8988T (cell line): Measurements from ENCODE around the gene SDHAF4.
"Not testable (repeated sequence)": the region's sequence is repeated elsewhere in the genome, so short reads cannot be mapped to it uniquely, and the experiment has no call there.

Experiments
- DNase-seq: peaks from one replicate; pipeline ENCODE4 v3.0.0; 2011

Gene SDHAF4

DNA sequence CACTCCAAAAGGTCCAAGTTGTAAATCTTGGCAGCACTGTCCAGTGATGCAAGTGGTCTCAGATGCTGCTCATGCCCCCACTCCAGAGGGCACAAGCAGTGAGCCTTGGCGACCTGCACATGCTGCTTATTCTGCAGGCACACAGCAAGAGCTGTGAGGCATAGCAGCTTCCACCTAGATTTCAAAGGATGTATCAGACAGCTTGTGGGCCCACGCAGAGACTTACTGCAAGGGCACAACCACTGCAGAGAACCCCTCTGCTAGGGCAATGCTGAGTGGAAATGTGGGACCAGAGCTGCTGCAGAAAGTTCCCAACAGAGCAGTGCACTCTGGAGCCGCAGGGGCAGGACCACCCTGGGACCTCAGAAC is 26.4 kb downstream of the SDHAF4 start:
- no peak for DNase-seq

DNA sequence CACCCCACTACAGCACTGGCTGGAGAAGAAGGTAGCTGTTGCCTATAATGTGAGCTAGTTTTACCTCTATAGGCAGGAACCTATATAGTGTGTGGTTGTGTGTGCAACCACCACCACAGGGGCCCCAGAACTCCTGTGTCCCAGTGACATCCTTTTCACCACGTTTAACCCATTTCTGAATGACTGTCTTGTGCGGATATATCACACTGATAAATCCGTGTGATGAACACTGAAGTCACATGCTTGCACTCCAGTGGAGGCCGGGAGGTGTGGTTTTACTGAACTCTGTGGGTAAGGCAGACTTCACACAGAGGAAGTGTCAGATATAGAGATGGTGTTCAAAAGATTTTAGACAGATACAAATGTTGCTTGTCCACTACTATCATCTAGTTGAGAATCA is 32.5 kb downstream of the SDHAF4 start:
- DNase-seq, result no peak

DNA sequence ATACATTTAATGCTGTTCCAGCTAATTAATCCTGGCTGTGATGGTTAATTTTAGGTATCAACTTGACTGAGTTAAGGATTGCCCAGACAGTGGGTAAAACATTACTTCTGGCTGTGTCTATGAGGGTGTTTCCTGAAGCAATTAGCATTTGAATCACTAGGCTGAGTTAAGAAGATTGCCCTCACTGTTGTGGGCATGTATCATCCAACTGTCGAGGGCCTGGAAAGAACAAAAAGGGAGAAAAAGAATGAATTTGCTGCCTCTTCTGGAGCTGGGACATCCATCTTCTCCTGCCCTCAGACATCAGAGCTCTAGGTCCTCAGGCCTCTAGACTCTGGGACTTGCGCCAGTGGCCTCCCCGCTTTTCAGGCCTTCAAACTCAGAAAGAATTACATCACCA is 34.3 kb downstream of the SDHAF4 start:
- DNase-seq, result no peak

DNA sequence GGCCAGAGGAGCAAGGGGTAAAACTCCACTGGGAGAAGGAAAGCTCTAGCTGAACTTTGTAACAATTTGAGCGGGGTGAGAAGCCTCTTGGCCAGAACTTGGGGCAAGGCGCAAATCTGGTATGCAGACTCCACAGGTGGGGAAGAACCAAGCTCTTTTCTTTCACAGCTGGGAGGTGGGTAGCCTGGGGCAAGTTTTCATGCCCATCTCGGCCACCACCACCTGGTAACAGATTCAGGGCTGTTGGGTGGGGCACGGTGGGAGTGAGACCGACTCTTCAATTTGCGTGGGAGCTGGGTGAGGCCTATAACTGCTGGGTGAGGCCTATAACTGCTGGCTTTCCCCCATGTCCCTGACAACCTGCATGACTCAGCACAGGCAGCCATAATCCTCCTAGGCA is 37.5 kb downstream of the SDHAF4 start:
- no peak for DNase-seq

DNA sequence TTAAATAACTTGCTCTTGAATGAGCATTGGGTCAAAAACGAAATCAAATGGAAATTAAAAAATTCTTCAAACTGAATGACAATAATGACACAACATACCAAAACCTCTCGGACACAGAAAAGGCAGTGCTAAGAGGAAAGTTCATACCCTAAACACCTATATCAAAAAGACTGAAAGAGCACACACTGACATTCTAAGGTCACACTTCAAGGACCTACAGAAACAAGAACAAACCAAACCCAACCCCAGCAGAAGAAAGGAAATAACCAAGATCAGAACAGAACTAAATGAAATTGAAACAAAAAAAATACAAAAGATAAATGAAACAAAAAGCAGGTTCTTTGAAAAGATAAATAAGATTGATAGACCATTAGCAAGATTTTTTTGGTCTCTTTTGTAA is 40.6 kb downstream of the SDHAF4 start:
- not testable (repeated sequence) for DNase-seq

DNA sequence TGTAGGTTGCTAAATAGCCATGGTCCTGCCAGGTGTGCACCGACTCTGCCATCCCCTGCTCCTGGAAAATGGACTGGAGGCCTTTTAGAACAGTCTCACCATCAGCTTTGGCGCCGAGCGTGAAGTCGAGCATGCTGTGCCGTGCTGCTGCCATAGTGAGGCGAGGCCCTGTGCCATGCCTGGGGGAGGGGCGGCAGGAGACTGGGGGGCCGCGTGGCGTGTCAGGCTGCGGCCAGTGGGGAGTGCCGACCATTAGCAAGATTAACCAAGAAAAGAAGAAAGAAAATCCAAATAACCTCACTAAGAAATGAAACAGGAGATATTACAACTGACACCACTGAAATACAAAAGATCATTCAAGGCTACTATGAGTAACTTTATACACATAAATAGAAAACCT is 42.5 kb downstream of the SDHAF4 start:
- DNase-seq, result not testable (repeated sequence)

DNA sequence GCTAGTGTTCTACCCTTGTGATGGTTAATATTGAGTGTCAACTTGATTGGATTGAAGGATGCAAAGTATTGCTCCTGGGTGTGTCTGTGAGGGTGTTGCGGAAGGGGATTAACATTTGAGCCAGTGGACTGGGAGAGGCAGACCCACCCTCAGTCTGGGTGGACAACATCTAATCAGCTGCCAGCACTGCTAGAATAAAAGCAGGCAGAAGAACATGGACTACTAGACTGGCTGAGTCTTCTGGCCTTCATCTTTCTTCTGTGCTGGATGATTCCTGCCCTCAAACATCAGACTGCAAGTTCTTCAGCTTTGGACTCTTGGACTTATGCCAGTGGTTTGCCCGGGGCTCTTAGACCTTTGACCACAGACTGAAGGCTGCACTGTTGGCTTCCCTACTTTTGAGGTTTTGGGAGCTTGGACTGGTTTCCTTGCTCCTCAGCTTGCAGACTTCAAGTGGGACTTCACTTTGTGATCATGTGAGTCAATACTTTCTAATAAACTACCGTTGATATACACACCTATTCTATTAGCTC is 50.1 kb downstream of the SDHAF4 start:
- DNase-seq, result no peak

DNA sequence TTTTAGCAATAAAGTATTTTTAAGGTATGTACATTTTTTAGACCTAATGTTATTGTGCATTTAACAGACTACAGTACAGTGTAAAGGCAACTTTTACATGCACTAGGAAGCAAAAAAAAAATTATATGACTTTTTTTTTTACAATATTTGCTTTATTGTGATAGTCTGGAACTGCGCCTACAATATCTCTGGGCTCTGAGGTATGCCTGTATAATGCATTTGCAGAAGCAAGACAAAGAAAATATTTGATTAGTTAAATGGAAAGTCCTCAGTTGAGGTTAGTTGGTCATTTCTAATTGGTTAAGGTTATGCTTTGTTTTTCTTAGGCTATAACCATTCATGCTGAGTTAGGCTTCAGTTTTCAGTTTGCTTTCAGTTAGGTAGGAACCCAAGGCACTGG is 54.0 kb downstream of the SDHAF4 start:
- DNase-seq, result no peak

DNA sequence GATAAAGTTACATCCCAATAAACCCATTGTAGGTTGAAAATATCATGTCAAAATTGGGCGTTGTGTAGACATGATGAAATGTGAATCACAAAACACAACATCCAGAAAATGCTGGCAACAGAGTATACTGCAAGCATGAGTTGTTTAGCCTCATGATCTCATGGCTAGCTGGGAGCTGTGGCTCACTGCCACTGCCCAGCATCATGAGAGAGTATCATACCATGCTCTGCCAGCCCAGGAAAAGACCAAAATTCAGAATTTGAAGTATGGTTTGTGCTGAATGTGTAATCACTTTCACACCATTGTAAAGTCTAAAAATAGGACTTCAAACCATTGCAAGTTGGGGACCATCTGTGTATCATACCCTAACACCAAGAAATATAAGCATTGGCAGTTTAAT is 55.7 kb downstream of the SDHAF4 start:
- no peak for DNase-seq

DNA sequence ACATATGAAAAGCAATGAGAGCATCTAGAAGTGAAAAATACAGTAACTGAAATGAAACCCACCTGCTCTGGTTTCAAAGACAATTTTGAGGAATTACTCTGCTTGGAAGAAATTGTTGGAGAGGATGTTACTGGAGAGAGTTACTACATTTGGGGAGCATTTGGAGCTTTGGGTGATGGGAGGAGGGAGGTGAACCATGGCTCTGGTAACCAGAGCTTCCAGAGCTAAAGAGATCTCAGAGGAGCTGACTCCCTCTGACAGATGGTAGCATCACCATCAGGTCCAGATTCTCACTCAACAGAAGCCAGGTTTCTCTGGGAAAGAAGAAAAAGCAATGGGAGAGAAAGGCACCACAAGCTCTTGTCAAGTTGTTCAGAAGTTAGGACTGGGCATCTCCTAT is 58.7 kb downstream of the SDHAF4 start:
- no peak for DNase-seq

DNA sequence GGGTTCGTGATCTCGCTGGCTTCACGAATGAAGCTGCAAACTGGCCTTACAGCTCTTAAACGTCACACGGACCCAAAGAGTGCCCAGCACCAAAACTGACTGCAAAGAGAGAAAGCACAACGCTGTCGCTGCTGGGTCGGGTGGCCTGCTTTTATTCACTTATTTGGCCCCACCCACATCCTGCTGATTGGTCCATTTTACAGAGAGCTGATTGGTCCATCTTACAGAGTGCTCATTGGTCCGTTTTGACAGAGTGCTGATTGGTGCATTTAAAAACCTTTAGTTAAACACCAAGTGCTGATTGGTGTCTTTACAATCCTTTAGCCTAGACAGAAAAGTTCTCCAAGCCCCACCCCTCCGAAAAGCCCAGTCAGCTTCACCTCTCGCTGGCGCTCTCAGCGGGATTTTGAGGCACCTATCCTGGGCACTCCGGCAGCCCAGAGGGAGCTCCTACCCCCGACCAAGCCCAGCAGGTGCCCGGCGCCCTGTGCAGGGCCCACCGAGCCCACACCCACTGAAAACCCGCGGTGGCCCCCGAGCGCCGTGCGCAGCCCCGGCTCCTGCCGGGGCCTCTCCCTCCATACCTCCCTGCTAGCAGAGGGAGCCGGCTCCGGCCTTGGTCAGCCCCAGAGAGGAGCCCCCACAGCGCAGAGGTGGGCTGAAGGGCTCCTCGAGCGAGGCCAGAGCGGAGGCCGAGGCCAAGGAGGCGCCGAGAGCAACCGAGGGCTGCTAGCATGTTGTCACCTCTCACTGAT is 60.9 kb downstream of the SDHAF4 start:
- no peak for DNase-seq

DNA sequence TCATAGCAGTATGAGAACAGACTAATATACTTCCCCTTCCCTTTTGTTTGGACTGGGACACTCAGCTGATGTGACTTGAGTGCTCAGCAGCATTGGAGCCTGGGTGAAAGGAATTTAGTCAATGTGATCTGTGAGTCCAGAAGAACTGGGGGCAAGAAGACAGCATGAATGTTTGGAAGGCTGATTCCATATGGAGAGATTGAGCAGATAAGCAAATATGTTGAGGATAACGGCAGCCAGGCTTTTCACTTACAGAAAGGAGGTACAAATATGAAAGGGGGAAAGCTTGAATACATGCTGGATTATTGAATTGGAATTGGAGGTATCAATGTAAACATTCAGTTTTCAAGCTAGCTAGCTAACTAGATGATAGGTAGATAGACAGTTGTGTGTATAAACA is 63.2 kb downstream of the SDHAF4 start:
- DNase-seq, result no peak

DNA sequence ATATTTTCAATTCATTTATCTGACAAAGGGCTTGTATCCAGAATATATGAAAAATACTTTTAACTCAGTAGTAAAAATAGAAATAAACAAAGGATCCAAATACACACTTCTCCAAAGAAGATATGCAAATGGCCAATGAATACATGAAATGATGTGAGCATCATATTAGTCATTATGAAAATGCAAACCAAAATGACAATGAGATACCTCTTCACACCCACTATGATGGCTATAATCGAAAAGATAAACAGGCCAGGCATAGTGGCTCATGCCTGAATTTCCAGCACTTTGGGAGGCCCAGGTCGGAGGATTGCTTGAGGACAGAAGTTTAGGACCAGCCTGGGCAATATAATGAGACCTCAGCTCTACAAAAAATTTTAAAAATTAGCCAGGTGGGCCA is 67.1 kb downstream of the SDHAF4 start:
- no peak for DNase-seq

DNA sequence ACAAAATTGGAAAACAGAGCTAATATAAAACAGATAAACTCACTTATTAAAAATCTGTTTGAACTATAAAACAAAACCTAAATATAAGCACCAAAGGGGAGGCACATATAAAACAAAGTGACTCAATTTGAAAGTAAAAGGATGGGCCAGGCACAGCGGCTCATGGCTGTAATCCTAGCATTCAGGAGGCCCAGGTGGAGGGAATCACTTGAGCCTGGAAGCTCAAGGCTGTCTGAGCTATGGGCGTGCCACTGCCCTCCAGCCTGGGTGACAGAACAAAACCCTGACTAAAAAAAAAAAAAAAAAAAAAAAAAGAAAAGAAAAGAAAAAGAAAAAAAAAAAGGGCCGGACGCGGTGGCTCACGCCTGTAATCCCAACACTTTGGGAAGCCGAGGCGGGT is 69.9 kb downstream of the SDHAF4 start:
- DNase-seq, result no peak

DNA sequence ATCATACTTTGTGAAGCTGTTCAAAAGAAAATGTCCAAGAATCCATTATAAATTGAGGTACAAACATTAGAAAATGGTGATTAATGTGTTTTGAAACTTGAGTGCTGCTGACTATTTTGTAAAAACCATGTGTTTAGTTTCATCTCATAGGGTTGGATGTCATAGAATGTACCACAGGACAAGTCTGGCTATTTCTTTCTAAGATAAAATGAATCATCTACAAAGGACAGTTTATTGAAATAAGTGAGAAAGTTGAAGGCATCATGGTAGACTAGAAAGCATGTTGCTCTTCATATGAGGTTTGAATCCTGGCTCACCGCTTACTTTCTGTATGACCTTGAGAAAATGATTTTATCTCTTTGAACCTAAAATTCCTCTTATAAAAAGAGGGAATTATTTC is 71.7 kb downstream of the SDHAF4 start:
- DNase-seq, result no peak
